Fibroblast of upper back skin (primary cell): ENCODE results near the gene LMBR1.
"Not testable (repeated sequence)": the region's sequence is repeated elsewhere in the genome, so short reads cannot be mapped to it uniquely, and the experiment has no call there.

Experiments used
- DNase-seq: peaks from one replicate; pipeline ENCODE4 v3.0.0-alpha.2; 2013

LMBR1 gene

GRCh38 chr7:156903232-156903909, 10.4 kb upstream of the LMBR1 start:
- DNase-seq, result peak; percentile 35

- not testable (repeated sequence) for DNase-seq
These were observed 7.1 kb upstream of the LMBR1 start for GRCh38 chr7:156900093-156900492.

- no peak for DNase-seq
These were observed 6.0 kb upstream of the LMBR1 start for GRCh38 chr7:156898938-156899337.

GRCh38 chr7:156897673-156898072, 4.7 kb upstream of the LMBR1 start:
- DNase-seq, result peak; percentile 29

GRCh38 chr7:156896388-156897022, 3.5 kb upstream of the LMBR1 start:
- no peak for DNase-seq

GRCh38 chr7:156895024-156895780, 2.2 kb upstream of the LMBR1 start:
- no peak for DNase-seq

GRCh38 chr7:156892081-156892800, 742 bp downstream of the LMBR1 start:
- peak; percentile 17 for DNase-seq

- no peak for DNase-seq
These were observed 3.2 kb downstream of the LMBR1 start for GRCh38 chr7:156889746-156890145.

- peak; percentile 23 for DNase-seq
These were observed 3.9 kb downstream of the LMBR1 start for GRCh38 chr7:156889089-156889488.

- no peak for DNase-seq
These were observed 6.8 kb downstream of the LMBR1 start for GRCh38 chr7:156886020-156886795.

- DNase-seq, result no peak
These were observed 11.3 kb downstream of the LMBR1 start for GRCh38 chr7:156881679-156882078.

GRCh38 chr7:156875766-156876165, 17.2 kb downstream of the LMBR1 start:
- no peak for DNase-seq

GRCh38 chr7:156868363-156868762, 24.6 kb downstream of the LMBR1 start:
- DNase-seq, result not testable (repeated sequence)

GRCh38 chr7:156865493-156865892, 27.5 kb downstream of the LMBR1 start:
- DNase-seq, result no peak

GRCh38 chr7:156862022-156862421, 31.0 kb downstream of the LMBR1 start:
- not testable (repeated sequence) for DNase-seq

- no peak for DNase-seq
These were observed 31.8 kb downstream of the LMBR1 start for GRCh38 chr7:156861212-156861611.

GRCh38 chr7:156860099-156860498, 32.9 kb downstream of the LMBR1 start:
- DNase-seq, result not testable (repeated sequence)

GRCh38 chr7:156858523-156858922, 34.5 kb downstream of the LMBR1 start:
- no peak for DNase-seq

GRCh38 chr7:156857757-156858156, 35.2 kb downstream of the LMBR1 start:
- DNase-seq, result no peak

- no peak for DNase-seq
These were observed 38.3 kb downstream of the LMBR1 start for GRCh38 chr7:156854654-156855053.

- DNase-seq, result no peak
These were observed 44.0 kb downstream of the LMBR1 start for GRCh38 chr7:156848979-156849378.

- no peak for DNase-seq
These were observed 47.4 kb downstream of the LMBR1 start for GRCh38 chr7:156845379-156846101.
